Activated B cell treated with CpG ODN at 0.5 μM for 24 hours (primary cell): Measurements from ENCODE around the gene SRSF5. TPM values are rescaled to one million over a fixed set of nuclear protein-coding genes. Genes with fewer than 3 reads are reported as not detected.
"Not testable (repeated sequence)": the region's sequence is repeated elsewhere in the genome, so short reads cannot be mapped to it uniquely, and the experiment has no call there.

Experiments
- ATAC-seq: fragments of 200-7000 bp; cut with Tn5 transposase; one replicate; pipeline ENCODE4 v1.10.0; 2021; ENCODE audit warnings: low read depth, mild to moderate bottlenecking, moderate library complexity
- CTCF ChIA-PET: fragments of 350-600 bp; sonication (Branson Sonifier 250); formaldehyde crosslinking; loops from one replicate; lab custom pipeline; 2021; ENCODE audit warnings: antibody characterized with exemption; lab: Charles Lee
- POLR2A ChIA-PET: fragments of 350-600 bp; sonication (Branson Sonifier 250); formaldehyde crosslinking; loops from one replicate; lab custom pipeline; 2021; ENCODE audit warnings: antibody characterized with exemption; lab: Charles Lee
- DNase-seq: peaks from one replicate; pipeline ENCODE4 v3.0.0; 2022
- H3K27ac Mint-ChIP-seq: one replicate; pipeline ENCODE4 v1.8.0; 2020; ENCODE audit warnings: mixed read lengths
- H3K27me3 Mint-ChIP-seq: one replicate; pipeline ENCODE4 v1.8.0; 2021; ENCODE audit warnings: mixed read lengths
- H3K36me3 Mint-ChIP-seq: one replicate; pipeline ENCODE4 v1.8.0; 2021; ENCODE audit warnings: low read depth, mixed read lengths
- H3K4me1 Mint-ChIP-seq: one replicate; pipeline ENCODE4 v1.8.0; 2021; ENCODE audit warnings: mixed read lengths
- H3K4me3 Mint-ChIP-seq: one replicate; pipeline ENCODE4 v1.8.0; 2020; ENCODE audit warnings: mild to moderate bottlenecking, mixed read lengths
- H3K9me3 Mint-ChIP-seq: one replicate; pipeline ENCODE4 v1.8.0; 2020; ENCODE audit warnings: mixed read lengths
- intact Hi-C: fragments of 100-400 bp; cut with micrococcal nuclease; formaldehyde crosslinking; loops from one replicate; pipeline ENCODE4 v1.15.1; 2024
- total RNA-seq: library from RNA; stranded (reverse); gene quantifications from 2 replicates; pipeline ENCODE4 v1.2.3, GENCODE V29; 2022
- TF ChIP-seq, protein P1 (sequence below): fragments of 200-600 bp; IDR thresholded peaks from one replicate; pipeline ENCODE4 v1.8.0; 2022; ENCODE audit warnings: antibody characterized with exemption, mild to moderate bottlenecking

The SRSF5 gene
- total RNA-seq, 1 donor from 2014 or later, result 422 TPM

DNA sequence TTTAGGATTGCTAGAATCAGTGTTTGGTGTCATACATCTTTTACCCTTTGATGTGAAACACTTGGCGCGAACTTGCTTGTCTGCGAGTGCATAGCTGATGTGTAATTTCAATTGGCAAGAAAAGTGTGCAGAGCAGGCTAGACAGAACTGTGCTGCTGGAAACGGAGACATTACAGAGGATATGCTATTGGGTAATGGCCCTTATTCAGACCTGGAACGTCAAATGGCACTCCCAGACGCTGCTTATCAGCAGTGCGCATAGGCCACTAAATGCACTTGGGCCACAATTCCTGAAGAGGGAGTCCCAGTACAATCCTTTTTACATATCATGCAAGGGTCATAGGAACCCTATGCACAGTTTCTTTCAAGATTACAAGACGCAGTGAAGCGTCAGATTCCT is 45.8 kb downstream of the SRSF5 start:
- H3K36me3 Mint-ChIP-seq, result no peaks in the 10 kb centered on the region
- TF ChIP-seq, protein P1, sequence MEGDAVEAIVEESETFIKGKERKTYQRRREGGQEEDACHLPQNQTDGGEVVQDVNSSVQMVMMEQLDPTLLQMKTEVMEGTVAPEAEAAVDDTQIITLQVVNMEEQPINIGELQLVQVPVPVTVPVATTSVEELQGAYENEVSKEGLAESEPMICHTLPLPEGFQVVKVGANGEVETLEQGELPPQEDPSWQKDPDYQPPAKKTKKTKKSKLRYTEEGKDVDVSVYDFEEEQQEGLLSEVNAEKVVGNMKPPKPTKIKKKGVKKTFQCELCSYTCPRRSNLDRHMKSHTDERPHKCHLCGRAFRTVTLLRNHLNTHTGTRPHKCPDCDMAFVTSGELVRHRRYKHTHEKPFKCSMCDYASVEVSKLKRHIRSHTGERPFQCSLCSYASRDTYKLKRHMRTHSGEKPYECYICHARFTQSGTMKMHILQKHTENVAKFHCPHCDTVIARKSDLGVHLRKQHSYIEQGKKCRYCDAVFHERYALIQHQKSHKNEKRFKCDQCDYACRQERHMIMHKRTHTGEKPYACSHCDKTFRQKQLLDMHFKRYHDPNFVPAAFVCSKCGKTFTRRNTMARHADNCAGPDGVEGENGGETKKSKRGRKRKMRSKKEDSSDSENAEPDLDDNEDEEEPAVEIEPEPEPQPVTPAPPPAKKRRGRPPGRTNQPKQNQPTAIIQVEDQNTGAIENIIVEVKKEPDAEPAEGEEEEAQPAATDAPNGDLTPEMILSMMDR, result no peak
- no peak overlapping the region for H3K4me3 Mint-ChIP-seq
- no peaks in the 10 kb centered on the region for H3K4me1 Mint-ChIP-seq
- ChIA-PET CTCF (no interaction called here), POLR2A (no interaction called here)
- no peaks in the 10 kb centered on the region for H3K9me3 Mint-ChIP-seq
- peaks cover 10% of the 10 kb centered on the region for H3K27me3 Mint-ChIP-seq
- ATAC-seq, result no peak
- H3K27ac Mint-ChIP-seq, result no peak overlapping the region
- no peak for DNase-seq
- intact Hi-C loops, result no loop called here

GRCh38 chr14:69813346-69813745 is 46.4 kb downstream of the SRSF5 start:
- ATAC-seq, H3K4me3 Mint-ChIP-seq, DNase-seq, H3K9me3 Mint-ChIP-seq, H3K4me1 Mint-ChIP-seq, H3K36me3 Mint-ChIP-seq, intact Hi-C loops, CTCF ChIA-PET, POLR2A ChIA-PET, H3K27ac Mint-ChIP-seq: not testable (repeated sequence)
- H3K27me3 Mint-ChIP-seq, result peaks cover 10% of the 10 kb centered on the region

DNA sequence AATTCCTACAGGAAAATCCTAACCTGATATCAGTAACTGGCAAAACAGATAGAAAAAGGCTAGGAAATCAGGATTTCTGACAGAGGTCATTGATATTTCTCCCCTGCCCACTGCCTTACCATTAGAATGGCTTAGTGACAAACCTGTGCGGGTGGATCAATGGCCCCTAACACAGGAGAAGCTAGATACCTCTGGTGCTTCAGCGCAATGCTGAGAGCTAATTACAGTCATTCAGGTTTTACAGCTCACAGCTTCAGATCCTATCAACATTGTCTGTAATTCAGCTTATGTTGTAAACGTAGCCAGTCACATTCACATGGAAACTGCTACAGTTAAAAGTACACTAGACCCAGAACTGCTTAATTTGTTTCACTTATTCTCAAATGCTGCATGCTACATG is 47.5 kb downstream of the SRSF5 start:
- intact Hi-C loops, result no loop called here
- no peaks in the 10 kb centered on the region for H3K36me3 Mint-ChIP-seq
- TF ChIP-seq, protein P1, result no peak
- H3K27me3 Mint-ChIP-seq, result peaks cover 14% of the 10 kb centered on the region
- DNase-seq (no peak), ATAC-seq (no peak)
- ChIA-PET CTCF (no interaction called here), POLR2A (no interaction called here)
- no peak overlapping the region for H3K4me3 Mint-ChIP-seq
- peaks cover 4% of the 10 kb centered on the region for H3K4me1 Mint-ChIP-seq
- H3K9me3 Mint-ChIP-seq, result no peaks in the 10 kb centered on the region
- no peak overlapping the region for H3K27ac Mint-ChIP-seq

DNA sequence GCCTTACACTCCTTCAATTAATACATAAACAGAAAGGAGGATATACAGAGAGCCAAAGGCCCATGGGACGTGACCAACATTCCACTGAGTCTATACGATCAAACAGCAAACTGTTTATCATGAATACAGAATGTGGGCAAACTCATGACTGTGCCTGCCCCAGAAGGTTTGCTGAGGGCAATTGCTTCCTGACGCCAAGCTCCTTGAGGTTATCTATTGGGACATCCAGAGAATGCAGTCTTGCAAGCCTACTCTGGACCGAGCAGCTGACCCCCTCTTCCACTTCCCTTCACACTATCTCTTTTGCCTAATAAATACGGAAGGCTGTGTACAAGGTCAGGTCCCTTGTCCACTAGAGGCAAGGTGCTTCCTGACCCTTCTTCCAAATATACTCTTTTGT is 48.6 kb downstream of the SRSF5 start:
- DNase-seq, result no peak
- peaks cover 4% of the 10 kb centered on the region for H3K4me1 Mint-ChIP-seq
- TF ChIP-seq, protein P1, result no peak
- POLR2A ChIA-PET, result no interaction called here
- intact Hi-C loops, result loop anchor here (5.0 kb wide), 1 partner anchor 228 kb away; no protein-coding TSS in a partner anchor
- no peak overlapping the region for H3K4me3 Mint-ChIP-seq
- H3K36me3 Mint-ChIP-seq, result no peaks in the 10 kb centered on the region
- CTCF ChIA-PET, result no interaction called here
- no peaks in the 10 kb centered on the region for H3K9me3 Mint-ChIP-seq
- no peak overlapping the region for H3K27ac Mint-ChIP-seq
- no peak for ATAC-seq
- H3K27me3 Mint-ChIP-seq, result peaks cover 14% of the 10 kb centered on the region

GRCh38 chr14:69816216-69816615 is 49.3 kb downstream of the SRSF5 start:
- no peak for ATAC-seq
- POLR2A ChIA-PET, result interaction anchor here (0.5 kb wide), 1 partner anchor 205 kb away, joined by 6 read pairs; no protein-coding TSS in a partner anchor
- Mint-ChIP-seq H3K4me3 (no peak overlapping the region), H3K36me3 (no peaks in the 10 kb centered on the region), H3K4me1 (peaks cover 4% of the 10 kb centered on the region), H3K27ac (no peak overlapping the region), H3K27me3 (peaks cover 14% of the 10 kb centered on the region), H3K9me3 (no peaks in the 10 kb centered on the region)
- DNase-seq, result no peak
- TF ChIP-seq, protein P1, result no peak
- CTCF ChIA-PET, result interaction anchor here (1.2 to 1.5 kb wide), 2 partner anchors 212 to 258 kb away, joined by 3 to 5 read pairs; no protein-coding TSS in a partner anchor
- intact Hi-C loops, result loop anchor here (5.0 kb wide), 1 partner anchor 229 kb away; no protein-coding TSS in a partner anchor
